ENCODE data around the gene NFE2. TPM values are rescaled to one million over a fixed set of nuclear protein-coding genes. Genes with fewer than 3 reads are reported as not detected.
A peak's percentile ranks its signal among the peaks of the same experiment; 100 is the strongest.
"Not testable (repeated sequence)": the region's sequence is repeated elsewhere in the genome, so short reads cannot be mapped to it uniquely, and the experiment has no call there.

Gene NFE2
- total RNA-seq, 2 donors from 2014 or later: 1.1 TPM; not detected in 1

- Histone ChIP-seq H3K4me1 (replicated peaks) (no peaks in the 10 kb centered on the region), H3K27me3 (replicated peaks; ENCODE audit: insufficient read depth) (no peaks in the 10 kb centered on the region), H3K4me3 (peak within 1 kb of the TSS; percentile 70 to 72), H3K9me3 (no peaks in the 10 kb centered on the region), H3K27ac (peak within 1 kb of the TSS; percentile 83 to 88), H3K36me3 (no peaks in the 10 kb centered on the region)
- intact Hi-C loops (cut with DNase I): loop anchor here (5.0 kb wide), 3 partner anchors 37 to 108 kb away; partner anchors contain the start of genes CBX5, GPR84 and HNRNPA1
- 2% methylated on average over 34 of the region's 34 CpGs for WGBS
- DNase-seq (ENCODE audit: low spot score): peak; percentile 97
- TF ChIP-seq POLR2AphosphoS5 (IDR thresholded peaks at IDR 0.05) (peak; percentile 93), CTCF (IDR thresholded peaks at IDR 0.05) (peak; percentile 58 to 81 (median 71)), POLR2A (IDR thresholded peaks at IDR 0.05) (peak; percentile 80)
Measured at GRCh38 chr12:54324617-54325441, 24.0 kb upstream of the NFE2 start, which contains the start of gene COPZ1. Gene COPZ1, plus strand, starts transcription at chr12:54325131. Its CDS starts 33 bp downstream, at chr12:54325164.

GRCh38 chr12:54321363-54321762 is 20.5 kb upstream of the NFE2 start:
- H3K36me3 ChIP-seq: no peaks in the 10 kb centered on the region
- no peaks in the 10 kb centered on the region for H3K4me1 ChIP-seq (replicated peaks)
- no peaks in the 10 kb centered on the region for H3K27me3 ChIP-seq (replicated peaks; ENCODE audit: insufficient read depth)
- DNase-seq (ENCODE audit: low spot score): no peak
- H3K4me3 ChIP-seq: no peak overlapping the region
- 90% methylated on average over 5 of the region's 5 CpGs for WGBS
- no peaks in the 10 kb centered on the region for H3K9me3 ChIP-seq
- TF ChIP-seq POLR2AphosphoS5 (IDR thresholded peaks at IDR 0.05) (no peak), CTCF (IDR thresholded peaks at IDR 0.05) (no peak)
- H3K27ac ChIP-seq: no peak overlapping the region
- intact Hi-C loops (cut with DNase I): loop anchor here (5.0 kb wide), 1 partner anchor 104 kb away; no protein-coding TSS in a partner anchor

- WGBS: 93% methylated on average over 7 of the region's 7 CpGs
Measured at GRCh38 chr12:54312309-54312708, 11.5 kb upstream of the NFE2 start.

GRCh38 chr12:54311051-54311450 is 10.2 kb upstream of the NFE2 start:
- no peaks in the 10 kb centered on the region for H3K27me3 ChIP-seq (replicated peaks; ENCODE audit: insufficient read depth)
- 59% methylated on average over 2 of the region's 2 CpGs for WGBS
- intact Hi-C loops (cut with DNase I): no loop called here
- TF ChIP-seq POLR2AphosphoS5 (IDR thresholded peaks at IDR 0.05) (no peak), CTCF (IDR thresholded peaks at IDR 0.05) (no peak)
- no peaks in the 10 kb centered on the region for H3K4me1 ChIP-seq (replicated peaks)
- no peaks in the 10 kb centered on the region for H3K9me3 ChIP-seq
- H3K27ac ChIP-seq: no peak overlapping the region
- H3K36me3 ChIP-seq: no peaks in the 10 kb centered on the region
- no peak overlapping the region for H3K4me3 ChIP-seq
- no peak for DNase-seq (ENCODE audit: low spot score)

More at GRCh38 chr12:54312309-54312708, 11.5 kb upstream of the NFE2 start:
- H3K4me3 ChIP-seq; H3K27ac ChIP-seq; H3K4me1 ChIP-seq (replicated peaks); DNase-seq (ENCODE audit: low spot score); H3K36me3 ChIP-seq; intact Hi-C loops (cut with DNase I); H3K27me3 ChIP-seq (replicated peaks; ENCODE audit: insufficient read depth); H3K9me3 ChIP-seq: not testable (repeated sequence)

- Histone ChIP-seq H3K27me3 (replicated peaks; ENCODE audit: insufficient read depth) (no peaks in the 10 kb centered on the region), H3K4me1 (replicated peaks) (no peaks in the 10 kb centered on the region), H3K36me3 (no peaks in the 10 kb centered on the region), H3K9me3 (no peaks in the 10 kb centered on the region), H3K27ac (no peak overlapping the region), H3K4me3 (no peak overlapping the region)
- intact Hi-C loops (cut with DNase I): no loop called here
- TF ChIP-seq POLR2A (IDR thresholded peaks at IDR 0.05): no peak
- DNase-seq (ENCODE audit: low spot score): peak; percentile 20
- WGBS: 61% methylated on average over 8 of the region's 8 CpGs
Measured at GRCh38 chr12:54306925-54307741, 6.3 kb upstream of the NFE2 start.

All from prostate gland (tissue), 2 donors.